Peyer's patch (tissue), 4 donors: ENCODE results near the gene PCSK1N. TPM values are rescaled to one million over a fixed set of nuclear protein-coding genes. Genes with fewer than 3 reads are reported as not detected.

ENCODE experiments used
- DNase-seq, 3 donors: peaks; one replicate each; pipeline ENCODE4 v3.0.0-alpha.2; 2017 to 2019
- H3K27ac ChIP-seq, 4 donors: fragments of 200-600 bp; sonication (generic); one replicate each; pipeline ENCODE4 v1.5.1; 2016 to 2019
- H3K27me3 ChIP-seq, 2 donors: fragments of 200-600 bp; sonication (generic); one replicate each; pipeline ENCODE4 v1.5.1; 2019
- H3K36me3 ChIP-seq, 3 donors: fragments of 200-600 bp; sonication (generic); one replicate each; pipeline ENCODE4 v1.5.1; 2016 to 2019
- H3K4me1 ChIP-seq, 4 donors: fragments of 200-600 bp; sonication (generic); one replicate each; pipeline ENCODE4 v1.5.1; 2016 to 2019
- H3K4me3 ChIP-seq, 4 donors: fragments of 200-600 bp; sonication (generic); 1 replicate in 3 of 4; 2 replicates in 1 of 4; pipeline ENCODE4 v1.5.1; 2016 to 2019; ENCODE audit warnings: mild to moderate bottlenecking in 1 of 4
- H3K9me3 ChIP-seq, 4 donors: fragments of 200-600 bp; sonication (generic); one replicate each; pipeline ENCODE4 v1.5.1; 2016 to 2019; ENCODE audit warnings: mild to moderate bottlenecking in 1 of 4
- POLR2A ChIP-seq, 2 donors: fragments of 450-650 bp; IDR thresholded peaks; one replicate each; pipeline ENCODE4 v1.5.1; 2017; ENCODE audit warnings: antibody characterized with exemption in 2 of 2, mild to moderate bottlenecking in 2 of 2, moderate library complexity in 2 of 2
- total RNA-seq, 4 donors: library from RNA; depleted of rRNA; stranded (reverse); fragments of >200 nt; gene quantifications; one replicate each; pipeline ENCODE4 v1.1.0, GENCODE V29; 2016
- TF ChIP-seq, protein P1 (sequence below), 6 experiments: fragments of 450-650 bp in 4 of 6; fragments of 200-600 bp in 2 of 6; sonication (generic) in 1 of 6; IDR thresholded peaks; one replicate each; pipeline ENCODE4 v1.5.1; 2017 to 2019; ENCODE audit warnings: antibody characterized with exemption in 6 of 6, mild to moderate bottlenecking in 3 of 6, moderate library complexity in 1 of 6

The PCSK1N gene
- total RNA-seq, 4 donors from 2014 or later, result 19.0 to 49.2 (median 33.5) TPM; not detected in 1

DNA sequence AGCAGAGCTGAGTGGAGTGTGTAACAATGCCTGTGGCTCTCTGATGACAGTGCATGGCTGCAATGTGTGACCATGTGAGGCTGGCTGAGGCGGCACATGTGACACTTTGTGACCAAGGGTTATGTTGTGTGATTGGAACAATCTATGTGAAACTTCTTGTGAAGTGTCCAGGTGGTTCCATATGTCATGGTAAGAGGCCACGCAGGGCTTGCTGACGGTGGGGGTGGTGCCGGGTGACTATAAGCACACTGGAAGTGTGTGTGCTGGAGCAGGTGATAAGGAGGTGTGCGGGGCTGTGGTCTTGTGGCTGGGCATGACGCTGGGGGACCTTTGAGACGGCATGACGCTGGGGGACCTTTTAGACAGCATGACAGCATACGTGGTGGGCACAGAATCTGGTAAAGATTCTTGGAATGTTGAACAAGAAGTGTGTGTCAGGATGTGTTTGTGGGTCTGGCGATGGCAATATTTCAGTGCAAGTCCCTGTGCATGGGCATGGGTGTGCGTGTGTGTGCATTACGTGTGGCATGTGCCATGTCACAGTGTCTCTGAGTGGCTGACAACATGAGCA is 41.0 kb downstream of the PCSK1N start:
- DNase-seq, result no peak
- Histone ChIP-seq H3K36me3 (no peaks in the 10 kb centered on the region), H3K9me3 (no peaks in the 10 kb centered on the region), H3K27me3 (no peaks in the 10 kb centered on the region), H3K27ac (no peak overlapping the region), H3K4me1 (no peaks in the 10 kb centered on the region), H3K4me3 (no peak overlapping the region)
- TF ChIP-seq POLR2A (IDR thresholded peaks at IDR 0.05), result no peak

DNA sequence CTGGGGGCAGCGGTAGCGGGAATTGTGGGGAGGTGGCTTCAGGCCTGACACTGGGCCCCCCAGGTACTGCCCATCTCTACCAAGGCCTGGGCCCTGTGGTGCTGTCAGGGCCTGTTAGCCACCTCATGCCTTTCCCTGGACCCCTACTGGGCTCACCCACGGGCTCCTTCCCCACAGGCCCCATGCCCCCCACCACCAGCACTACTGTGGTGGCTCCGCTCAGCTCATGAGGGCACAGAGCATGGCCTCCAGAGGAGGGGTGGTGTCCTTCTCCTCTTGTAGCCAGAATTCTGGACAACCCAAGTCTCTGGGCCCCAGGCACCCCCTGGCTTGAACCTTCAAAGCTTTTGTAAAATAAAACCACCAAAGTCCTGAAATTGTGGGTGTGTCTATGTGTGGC is 41.5 kb downstream of the PCSK1N start:
- H3K4me3 ChIP-seq, result no peak overlapping the region
- no peak for DNase-seq
- TF ChIP-seq, protein P1, sequence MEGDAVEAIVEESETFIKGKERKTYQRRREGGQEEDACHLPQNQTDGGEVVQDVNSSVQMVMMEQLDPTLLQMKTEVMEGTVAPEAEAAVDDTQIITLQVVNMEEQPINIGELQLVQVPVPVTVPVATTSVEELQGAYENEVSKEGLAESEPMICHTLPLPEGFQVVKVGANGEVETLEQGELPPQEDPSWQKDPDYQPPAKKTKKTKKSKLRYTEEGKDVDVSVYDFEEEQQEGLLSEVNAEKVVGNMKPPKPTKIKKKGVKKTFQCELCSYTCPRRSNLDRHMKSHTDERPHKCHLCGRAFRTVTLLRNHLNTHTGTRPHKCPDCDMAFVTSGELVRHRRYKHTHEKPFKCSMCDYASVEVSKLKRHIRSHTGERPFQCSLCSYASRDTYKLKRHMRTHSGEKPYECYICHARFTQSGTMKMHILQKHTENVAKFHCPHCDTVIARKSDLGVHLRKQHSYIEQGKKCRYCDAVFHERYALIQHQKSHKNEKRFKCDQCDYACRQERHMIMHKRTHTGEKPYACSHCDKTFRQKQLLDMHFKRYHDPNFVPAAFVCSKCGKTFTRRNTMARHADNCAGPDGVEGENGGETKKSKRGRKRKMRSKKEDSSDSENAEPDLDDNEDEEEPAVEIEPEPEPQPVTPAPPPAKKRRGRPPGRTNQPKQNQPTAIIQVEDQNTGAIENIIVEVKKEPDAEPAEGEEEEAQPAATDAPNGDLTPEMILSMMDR (IDR thresholded peaks at IDR 0.05), result no peak
- TF ChIP-seq POLR2A (IDR thresholded peaks at IDR 0.05), result no peak
- no peaks in the 10 kb centered on the region for H3K27me3 ChIP-seq
- no peak overlapping the region for H3K27ac ChIP-seq
- no peaks in the 10 kb centered on the region for H3K4me1 ChIP-seq
- H3K36me3 ChIP-seq, result no peaks in the 10 kb centered on the region
- no peaks in the 10 kb centered on the region for H3K9me3 ChIP-seq

DNA sequence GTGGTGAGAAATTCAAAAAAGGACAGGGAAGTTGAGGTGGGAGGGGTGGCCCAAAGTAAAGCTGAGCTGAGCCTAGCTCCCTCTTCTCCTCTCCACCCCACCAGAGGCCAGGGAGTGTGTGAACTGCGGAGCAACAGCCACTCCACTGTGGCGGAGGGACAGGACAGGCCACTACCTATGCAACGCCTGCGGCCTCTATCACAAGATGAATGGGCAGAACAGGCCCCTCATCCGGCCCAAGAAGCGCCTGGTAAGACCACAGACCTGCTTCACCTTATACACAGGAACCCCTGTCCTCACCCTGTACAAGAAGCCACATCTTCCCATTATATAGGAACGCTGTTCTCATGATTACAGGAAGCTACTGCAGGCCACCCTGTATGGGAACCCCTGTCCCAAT is 43.2 kb downstream of the PCSK1N start:
- H3K27ac ChIP-seq, result no peak overlapping the region
- no peaks in the 10 kb centered on the region for H3K9me3 ChIP-seq
- no peaks in the 10 kb centered on the region for H3K27me3 ChIP-seq
- H3K36me3 ChIP-seq, result no peaks in the 10 kb centered on the region
- TF ChIP-seq, protein P1 (IDR thresholded peaks at IDR 0.05), result no peak
- no peak for TF ChIP-seq POLR2A (IDR thresholded peaks at IDR 0.05)
- no peak for DNase-seq
- H3K4me1 ChIP-seq, result no peaks in the 10 kb centered on the region
- no peak overlapping the region for H3K4me3 ChIP-seq

DNA sequence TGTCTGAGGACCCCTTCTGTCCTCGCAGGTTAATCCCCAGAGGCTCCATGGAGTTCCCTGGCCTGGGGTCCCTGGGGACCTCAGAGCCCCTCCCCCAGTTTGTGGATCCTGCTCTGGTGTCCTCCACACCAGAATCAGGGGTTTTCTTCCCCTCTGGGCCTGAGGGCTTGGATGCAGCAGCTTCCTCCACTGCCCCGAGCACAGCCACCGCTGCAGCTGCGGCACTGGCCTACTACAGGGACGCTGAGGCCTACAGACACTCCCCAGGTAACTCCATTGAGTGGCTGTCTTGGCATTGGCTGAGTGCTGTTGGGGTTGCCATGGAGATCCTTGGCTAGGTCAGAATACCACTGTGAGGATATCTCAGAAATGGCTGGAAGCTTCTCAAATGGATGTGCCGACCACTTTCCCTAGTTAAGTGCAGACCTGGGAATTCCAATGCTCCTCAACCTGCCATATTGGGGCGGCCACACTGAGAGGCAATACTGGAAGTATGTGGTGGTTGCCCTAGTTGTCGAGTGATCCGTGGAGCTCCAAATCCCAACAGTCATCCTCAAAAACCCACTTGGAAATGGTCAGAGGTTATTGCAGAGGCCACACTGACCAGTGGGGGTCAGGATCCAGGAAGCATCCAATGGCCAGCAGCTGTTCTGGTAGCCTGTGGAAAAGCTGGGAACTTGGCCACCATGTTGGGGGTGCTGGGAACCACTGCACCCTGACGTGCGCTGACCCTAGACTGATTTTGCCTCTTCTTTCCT is 44.2 kb downstream of the PCSK1N start:
- no peaks in the 10 kb centered on the region for H3K27me3 ChIP-seq
- no peak overlapping the region for H3K4me3 ChIP-seq
- no peak for DNase-seq
- no peaks in the 10 kb centered on the region for H3K36me3 ChIP-seq
- no peaks in the 10 kb centered on the region for H3K9me3 ChIP-seq
- H3K4me1 ChIP-seq, result no peaks in the 10 kb centered on the region
- TF ChIP-seq, protein P1 (IDR thresholded peaks at IDR 0.05), result no peak
- TF ChIP-seq POLR2A (IDR thresholded peaks at IDR 0.05), result no peak
- H3K27ac ChIP-seq, result no peak overlapping the region

DNA sequence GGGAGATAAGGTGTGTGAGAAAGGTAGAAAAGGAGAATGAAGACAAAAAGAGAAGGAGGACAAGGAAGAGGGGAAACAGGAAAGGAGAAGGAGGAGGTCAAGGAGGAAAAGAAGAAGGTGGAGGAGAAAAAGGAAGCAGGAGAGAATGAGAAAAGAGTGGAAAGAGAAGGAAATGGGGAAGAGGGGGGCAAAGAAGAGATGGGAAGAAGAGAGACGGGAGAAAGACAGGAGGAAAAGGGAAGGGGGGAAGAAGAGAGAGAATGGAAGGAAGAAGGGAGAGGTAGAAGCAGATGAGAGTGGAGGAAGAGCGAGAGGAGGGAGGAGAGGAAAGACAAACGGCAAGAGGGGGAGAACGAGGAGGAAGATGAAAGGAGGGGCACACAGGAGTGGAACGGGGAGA is 44.9 kb downstream of the PCSK1N start:
- Histone ChIP-seq H3K27me3 (no peaks in the 10 kb centered on the region), H3K9me3 (no peaks in the 10 kb centered on the region), H3K4me1 (no peaks in the 10 kb centered on the region), H3K36me3 (no peaks in the 10 kb centered on the region), H3K4me3 (no peak overlapping the region), H3K27ac (no peak overlapping the region)
- TF ChIP-seq, protein P1 (IDR thresholded peaks at IDR 0.05), result no peak
- no peak for TF ChIP-seq POLR2A (IDR thresholded peaks at IDR 0.05)
- no peak for DNase-seq

DNA sequence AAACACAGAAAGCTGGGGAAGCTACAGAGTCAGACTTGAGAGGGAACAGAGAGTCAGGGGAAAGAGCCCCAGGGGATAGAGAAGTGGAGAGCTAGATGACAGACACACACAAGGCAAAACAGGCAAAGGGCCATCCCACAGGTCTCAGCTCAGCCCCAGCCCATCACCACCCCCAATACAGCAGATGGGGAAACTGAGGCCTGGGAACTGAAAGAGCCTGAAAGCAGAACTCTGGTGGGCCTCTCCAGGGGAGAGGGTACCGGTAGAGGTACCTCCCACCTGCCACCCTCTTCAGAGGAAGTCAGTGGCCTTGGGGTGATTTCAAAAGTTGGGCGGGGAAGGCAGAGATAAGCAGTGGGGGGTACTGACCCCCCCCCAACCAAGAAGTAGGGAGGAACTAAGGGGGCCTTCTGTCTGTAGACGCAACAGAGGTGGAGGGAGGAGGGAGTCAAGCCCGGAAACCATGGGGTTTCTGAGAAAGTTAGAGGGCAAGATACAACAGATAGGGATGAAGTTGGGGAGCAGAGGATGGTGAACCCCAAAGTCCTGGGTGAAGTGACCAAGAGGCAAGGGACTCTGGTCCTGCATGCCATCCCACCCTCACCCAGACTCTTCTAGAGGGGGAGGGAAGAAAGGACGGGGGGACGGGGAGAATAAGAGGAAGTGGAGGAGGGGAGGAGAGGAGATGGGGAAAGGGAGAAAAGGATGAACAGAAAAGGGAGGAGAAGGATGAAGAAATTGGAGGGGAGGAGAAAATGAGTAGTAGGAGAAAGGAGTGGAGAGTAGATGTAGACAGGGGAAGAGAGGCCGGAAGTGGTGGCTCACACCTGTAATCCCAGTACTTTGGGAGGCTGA is 45.8 kb downstream of the PCSK1N start:
- Histone ChIP-seq H3K27ac (no peak overlapping the region), H3K9me3 (no peaks in the 10 kb centered on the region), H3K36me3 (no peaks in the 10 kb centered on the region), H3K4me3 (no peak overlapping the region), H3K4me1 (no peaks in the 10 kb centered on the region), H3K27me3 (no peaks in the 10 kb centered on the region)
- TF ChIP-seq POLR2A (IDR thresholded peaks at IDR 0.05), result no peak
- TF ChIP-seq, protein P1 (IDR thresholded peaks at IDR 0.05), result no peak
- no peak for DNase-seq
